ENCODE results near the gene LRRC4C. TPM values are rescaled to one million over a fixed set of nuclear protein-coding genes. Genes with fewer than 3 reads are reported as not detected.
A peak's percentile ranks its signal among the peaks of the same experiment; 100 is the strongest.

The LRRC4C gene
- total RNA-seq, 1 donor from 2014 or later: 2.7 TPM

DNA sequence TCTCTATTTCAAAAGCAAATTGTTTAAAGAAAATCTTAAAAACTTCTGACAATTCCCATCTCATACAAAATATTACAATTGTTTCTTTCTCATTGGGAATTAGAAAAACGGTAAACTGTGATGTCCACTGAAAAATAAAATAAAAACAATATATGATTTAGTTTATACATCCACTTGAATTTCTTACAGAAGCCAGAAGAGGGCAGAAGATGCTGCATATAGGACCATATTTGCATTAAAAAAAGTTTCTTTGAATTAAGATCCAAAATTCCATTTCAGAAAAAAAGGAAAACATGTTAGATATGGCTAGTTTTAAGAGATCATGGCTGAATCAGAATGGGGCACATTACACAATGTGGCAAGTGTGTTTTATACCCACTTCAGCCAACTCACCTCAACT, 39.3 kb upstream of the LRRC4C start:
- TF ChIP-seq EZH2phosphoT487 (IDR thresholded peaks at IDR 0.05): no peak
- TF ChIP-seq, protein P1, sequence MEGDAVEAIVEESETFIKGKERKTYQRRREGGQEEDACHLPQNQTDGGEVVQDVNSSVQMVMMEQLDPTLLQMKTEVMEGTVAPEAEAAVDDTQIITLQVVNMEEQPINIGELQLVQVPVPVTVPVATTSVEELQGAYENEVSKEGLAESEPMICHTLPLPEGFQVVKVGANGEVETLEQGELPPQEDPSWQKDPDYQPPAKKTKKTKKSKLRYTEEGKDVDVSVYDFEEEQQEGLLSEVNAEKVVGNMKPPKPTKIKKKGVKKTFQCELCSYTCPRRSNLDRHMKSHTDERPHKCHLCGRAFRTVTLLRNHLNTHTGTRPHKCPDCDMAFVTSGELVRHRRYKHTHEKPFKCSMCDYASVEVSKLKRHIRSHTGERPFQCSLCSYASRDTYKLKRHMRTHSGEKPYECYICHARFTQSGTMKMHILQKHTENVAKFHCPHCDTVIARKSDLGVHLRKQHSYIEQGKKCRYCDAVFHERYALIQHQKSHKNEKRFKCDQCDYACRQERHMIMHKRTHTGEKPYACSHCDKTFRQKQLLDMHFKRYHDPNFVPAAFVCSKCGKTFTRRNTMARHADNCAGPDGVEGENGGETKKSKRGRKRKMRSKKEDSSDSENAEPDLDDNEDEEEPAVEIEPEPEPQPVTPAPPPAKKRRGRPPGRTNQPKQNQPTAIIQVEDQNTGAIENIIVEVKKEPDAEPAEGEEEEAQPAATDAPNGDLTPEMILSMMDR (IDR thresholded peaks at IDR 0.05): peak; percentile 60
- no peak for TF ChIP-seq EZH2 (IDR thresholded peaks at IDR 0.05)
- H3K9ac ChIP-seq: no peak overlapping the region
- H3K4me2 ChIP-seq: peak overlapping the region; percentile 62
- no peaks in the 10 kb centered on the region for H3K9me3 ChIP-seq (ENCODE audit: low read depth)
- no peak for DNase-seq (ENCODE audit: low spot score)
- peaks cover 37% of the 10 kb centered on the region for H3K4me1 ChIP-seq
- Mint-ChIP-seq H3K4me3 (no peak overlapping the region), H3K27me3 (ENCODE audit: insufficient read depth, low read depth) (peaks cover 8% of the 10 kb centered on the region), H3K27ac (no peak overlapping the region), H3K9me3 (peaks cover 2% of the 10 kb centered on the region), H3K36me3 (no peaks in the 10 kb centered on the region), H3K4me1 (peaks cover 39% of the 10 kb centered on the region)
- peak overlapping the region; percentile 93 for H3K27ac ChIP-seq
- peaks cover 20% of the 10 kb centered on the region for H3F3A ChIP-seq (ENCODE audit: low read depth)
- no peaks in the 10 kb centered on the region for H3K36me3 ChIP-seq
- peak overlapping the region; percentile 29 for H3K4me3 ChIP-seq
- no peaks in the 10 kb centered on the region for H3K27me3 ChIP-seq
- no peaks in the 10 kb centered on the region for H4K20me1 ChIP-seq (ENCODE audit: low read depth)
- no peaks in the 10 kb centered on the region for H3K79me2 ChIP-seq (ENCODE audit: low read depth)
- H2AFZ ChIP-seq (replicated peaks): no peak overlapping the region

DNA sequence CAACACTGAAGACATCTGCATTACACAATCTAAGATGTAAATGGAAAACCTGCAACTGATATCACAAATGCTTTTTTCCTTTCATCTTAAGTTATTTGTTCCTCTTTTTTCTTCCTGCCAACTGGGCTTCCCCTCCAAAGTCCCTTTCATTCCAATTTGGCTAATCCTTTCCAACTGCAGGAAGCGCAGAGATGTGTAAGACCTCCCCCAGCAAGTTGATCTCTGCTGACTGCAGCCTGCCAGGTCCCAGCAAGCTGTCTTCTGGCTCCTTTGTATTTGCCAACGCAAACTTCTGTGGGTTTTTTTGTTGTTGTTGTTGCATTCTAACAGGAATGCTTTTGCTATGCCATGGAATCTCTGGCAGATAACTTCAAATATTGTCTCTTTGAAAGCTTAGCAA, 38.5 kb upstream of the LRRC4C start:
- peaks cover 5% of the 10 kb centered on the region for H3K27me3 Mint-ChIP-seq (ENCODE audit: insufficient read depth, low read depth)
- Histone ChIP-seq H3F3A (ENCODE audit: low read depth) (peaks cover 20% of the 10 kb centered on the region), H2AFZ (replicated peaks) (no peak overlapping the region), H4K20me1 (ENCODE audit: low read depth) (no peaks in the 10 kb centered on the region), H3K27ac (peak overlapping the region; percentile 93), H3K79me2 (ENCODE audit: low read depth) (no peaks in the 10 kb centered on the region), H3K4me2 (peak overlapping the region; percentile 62), H3K36me3 (no peaks in the 10 kb centered on the region), H3K9me3 (ENCODE audit: low read depth) (no peaks in the 10 kb centered on the region), H3K9ac (no peak overlapping the region), H3K4me1 (peaks cover 37% of the 10 kb centered on the region), H3K4me3 (peak overlapping the region; percentile 29), H3K27me3 (no peaks in the 10 kb centered on the region)
- H3K27ac Mint-ChIP-seq: peak overlapping the region; percentile 69
- TF ChIP-seq, protein P1 (IDR thresholded peaks at IDR 0.05): no peak
- TF ChIP-seq EZH2phosphoT487 (IDR thresholded peaks at IDR 0.05) (no peak), EZH2 (IDR thresholded peaks at IDR 0.05) (no peak)
- no peaks in the 10 kb centered on the region for H3K9me3 Mint-ChIP-seq
- DNase-seq (ENCODE audit: low spot score): peak; percentile 92
- H3K4me3 Mint-ChIP-seq: peak overlapping the region; percentile 21
- peaks cover 41% of the 10 kb centered on the region for H3K4me1 Mint-ChIP-seq
- no peaks in the 10 kb centered on the region for H3K36me3 Mint-ChIP-seq

DNA sequence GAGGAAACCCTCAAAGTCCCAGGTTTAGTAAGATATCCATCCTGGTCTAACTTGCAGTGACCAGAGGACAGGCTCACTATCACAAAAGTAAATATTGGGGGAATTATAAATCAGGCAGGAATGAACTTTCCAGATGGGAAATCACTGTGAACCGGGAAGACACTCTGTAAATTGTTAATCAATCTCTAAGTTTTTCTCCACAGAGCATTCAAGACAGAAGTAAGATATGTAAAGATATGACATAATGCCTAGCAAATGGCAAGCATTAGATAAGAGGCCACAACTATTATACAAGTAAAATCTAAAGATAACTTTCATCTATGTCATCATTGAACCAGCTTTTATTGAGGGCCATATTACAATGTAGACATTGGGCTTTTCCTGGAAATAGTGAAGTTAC, 35.3 kb upstream of the LRRC4C start:
- H3K4me1 Mint-ChIP-seq: peaks cover 32% of the 10 kb centered on the region
- TF ChIP-seq EZH2 (IDR thresholded peaks at IDR 0.05): no peak
- no peak for TF ChIP-seq EZH2phosphoT487 (IDR thresholded peaks at IDR 0.05)
- TF ChIP-seq, protein P1 (IDR thresholded peaks at IDR 0.05): no peak
- peaks cover 6% of the 10 kb centered on the region for H3K27me3 Mint-ChIP-seq (ENCODE audit: insufficient read depth, low read depth)
- peaks cover 33% of the 10 kb centered on the region for H3K4me1 ChIP-seq
- peaks cover 20% of the 10 kb centered on the region for H3F3A ChIP-seq (ENCODE audit: low read depth)
- no peaks in the 10 kb centered on the region for H4K20me1 ChIP-seq (ENCODE audit: low read depth)
- no peak for DNase-seq (ENCODE audit: low spot score)
- H3K9me3 Mint-ChIP-seq: peaks cover 9% of the 10 kb centered on the region
- no peaks in the 10 kb centered on the region for H3K9me3 ChIP-seq (ENCODE audit: low read depth)
- no peak overlapping the region for H3K4me2 ChIP-seq
- H3K27me3 ChIP-seq: no peaks in the 10 kb centered on the region
- H3K4me3 Mint-ChIP-seq: no peak overlapping the region
- no peaks in the 10 kb centered on the region for H3K79me2 ChIP-seq (ENCODE audit: low read depth)
- peak overlapping the region; percentile 50 for H3K27ac Mint-ChIP-seq
- peaks cover 4% of the 10 kb centered on the region for H3K36me3 Mint-ChIP-seq
- H3K4me3 ChIP-seq: no peak overlapping the region
- no peak overlapping the region for H3K9ac ChIP-seq
- no peaks in the 10 kb centered on the region for H3K36me3 ChIP-seq
- H3K27ac ChIP-seq: no peak overlapping the region
- H2AFZ ChIP-seq (replicated peaks): peak overlapping the region; percentile 2
